HG03108 (cell line): ENCODE measurements around the gene RAB11FIP5.

Experiments used
- ATAC-seq: cut with Tn5 transposase; IDR thresholded peaks from one replicate; pipeline ENCODE4 v1.9.1; 2021; ENCODE audit warnings: moderate library complexity; ENCODE audit not compliant: unreplicated experiment

RAB11FIP5 gene

GRCh38 chr2:73034661-73035375 is 77.9 kb downstream of the RAB11FIP5 start:
- no peak for ATAC-seq

GRCh38 chr2:73033766-73034381 is 78.9 kb downstream of the RAB11FIP5 start:
- no peak for ATAC-seq

- ATAC-seq, result no peak
Measured at GRCh38 chr2:73033142-73033765, 79.5 kb downstream of the RAB11FIP5 start.

- ATAC-seq, result no peak
Measured at GRCh38 chr2:73032702-73033097, 80.0 kb downstream of the RAB11FIP5 start.

- ATAC-seq, result no peak
Measured at GRCh38 chr2:73031725-73032701, 80.7 kb downstream of the RAB11FIP5 start.

- no peak for ATAC-seq
Measured at GRCh38 chr2:73031095-73031678, 81.6 kb downstream of the RAB11FIP5 start.

- no peak for ATAC-seq
Measured at GRCh38 chr2:73028841-73029240, 83.9 kb downstream of the RAB11FIP5 start.

- no peak for ATAC-seq
Measured at GRCh38 chr2:73027340-73027739, 85.4 kb downstream of the RAB11FIP5 start.

GRCh38 chr2:73023497-73023896 is 89.3 kb downstream of the RAB11FIP5 start:
- ATAC-seq, result no peak
